OCI-LY7 (cell line): ENCODE measurements around the gene TSHZ2. TPM values are rescaled to one million over a fixed set of nuclear protein-coding genes. Genes with fewer than 3 reads are reported as not detected.

Source experiments
- BruUV-seq: library from RNA; stranded (reverse); fragments of 400-500 nt; replicated peaks from 2 replicates; lab custom pipeline; 2021; lab: Mats Ljungman, UMichigan
- CTCF ChIA-PET: fragments of 300-600 bp; sonication (Branson Sonifier 250); formaldehyde crosslinking; loops from one replicate; lab custom pipeline; 2022; ENCODE audit warnings: antibody characterized with exemption; ENCODE audit not compliant: unreplicated experiment; lab: Charles Lee
- POLR2A ChIA-PET: fragments of 300-600 bp; sonication (Branson Sonifier 250); formaldehyde crosslinking; loops from one replicate; lab custom pipeline; 2022; ENCODE audit warnings: antibody characterized with exemption; lab: Charles Lee
- DNase-seq: peaks from one replicate; pipeline ENCODE4 v3.0.0-alpha.2; 2015; ENCODE audit warnings: low spot score
- H2AFZ ChIP-seq: fragments of 200-600 bp; sonication (generic), shearing (Covaris generic); 2 replicates; pipeline ENCODE4 v1.6.1; 2014; ENCODE audit warnings: mild to moderate bottlenecking, antibody characterized with exemption, low read length, moderate library complexity
- H3K27ac ChIP-seq: fragments of 200-600 bp; sonication (generic); 2 replicates; pipeline ENCODE4 v1.5.1; 2014; ENCODE audit warnings: mixed run types, low read depth, mild to moderate bottlenecking, moderate library complexity, low read length, inconsistent platforms; ENCODE audit not compliant: poor library complexity, severe bottlenecking
- H3K36me3 ChIP-seq: fragments of 200-600 bp; sonication (generic); 2 replicates; pipeline ENCODE4 v1.6.1; 2014; ENCODE audit warnings: mild to moderate bottlenecking, antibody characterized with exemption, low read length, moderate library complexity, mixed read lengths; ENCODE audit not compliant: insufficient read depth
- H3K4me1 ChIP-seq: fragments of 200-600 bp; sonication (generic); 2 replicates; pipeline ENCODE4 v1.5.1; 2014; ENCODE audit warnings: mild to moderate bottlenecking, low read length; ENCODE audit not compliant: insufficient read depth, poor library complexity, severe bottlenecking
- H3K4me2 ChIP-seq: fragments of 200-600 bp; sonication (generic); 2 replicates; pipeline ENCODE4 v1.6.1; 2014; ENCODE audit warnings: mild to moderate bottlenecking, low read length
- H3K4me3 ChIP-seq: fragments of 200-600 bp; sonication (generic); 2 replicates; pipeline ENCODE4 v1.5.1; 2014; ENCODE audit warnings: mild to moderate bottlenecking, low read depth, low read length; ENCODE audit not compliant: poor library complexity, severe bottlenecking
- H3K79me2 ChIP-seq: fragments of 200-600 bp; sonication (generic); 2 replicates; pipeline ENCODE4 v1.6.1; 2016; ENCODE audit warnings: low read depth, mild to moderate bottlenecking, low read length, moderate library complexity, mixed read lengths; ENCODE audit not compliant: insufficient read depth
- H3K9me2 ChIP-seq: fragments of 200-600 bp; sonication (generic); 2 replicates; pipeline ENCODE4 v1.6.1; 2016; ENCODE audit warnings: mild to moderate bottlenecking, low read length, mixed read lengths; ENCODE audit not compliant: insufficient read depth
- H3K9me3 ChIP-seq: fragments of 200-600 bp; sonication (generic); 2 replicates; pipeline ENCODE4 v1.6.1; 2014; ENCODE audit warnings: mild to moderate bottlenecking, mixed run types, low read length, mixed read lengths
- H4K20me1 ChIP-seq: fragments of 200-600 bp; sonication (generic); 2 replicates; pipeline ENCODE4 v1.6.1; 2014; ENCODE audit warnings: mild to moderate bottlenecking, antibody characterized with exemption, low read length, moderate library complexity, mixed read lengths; ENCODE audit not compliant: insufficient read depth
- CTCF ChIP-seq: fragments of 200-600 bp; sonication (generic); conservative IDR thresholded peaks from 2 replicates; pipeline ENCODE4 v1.5.1; 2014; ENCODE audit warnings: mild to moderate bottlenecking, antibody characterized with exemption, low read length, moderate library complexity, mixed read lengths
- EZH2phosphoT487 ChIP-seq: fragments of 200-600 bp; sonication (generic); IDR thresholded peaks from 2 replicates; pipeline ENCODE4 v1.6.1; 2018; ENCODE audit warnings: low read depth, borderline replicate concordance, mild to moderate bottlenecking, mixed run types, antibody characterized with exemption, low read length, moderate library complexity, mixed read lengths
- intact Hi-C: fragments of 100-400 bp; cut with micrococcal nuclease; formaldehyde crosslinking; loops from one replicate; pipeline ENCODE4 v1.10.0; 2022; ENCODE audit not compliant: unreplicated experiment
- total RNA-seq, 2 experiments: library from RNA; depleted of rRNA in 1 of 2; stranded (reverse); fragments of >200 nt in 1 of 2; shearing (Covaris generic) in 1 of 2; gene quantifications; 2 replicates each; pipeline ENCODE4 v1.2.3, GENCODE V29; 2014 to 2022

Gene TSHZ2
- total RNA-seq, 2 experiments from 2014 or later = not detected

GRCh38 chr20:53157443-53158408, 185.6 kb downstream of the TSHZ2 start:
- TF ChIP-seq CTCF (peak; percentile 83), EZH2phosphoT487 (no peak)
- BruUV-seq = no TSS peak
- no peaks in the 10 kb centered on the region for H3K36me3 ChIP-seq
- DNase-seq = peak; percentile 79
- peak overlapping the region; percentile 95 for H2AFZ ChIP-seq
- peak overlapping the region; percentile 45 for H3K4me2 ChIP-seq
- H3K9me2 ChIP-seq = no peaks in the 10 kb centered on the region
- peak overlapping the region; percentile 83 for H3K27ac ChIP-seq
- H3K4me1 ChIP-seq = peaks cover 40% of the 10 kb centered on the region
- CTCF ChIA-PET = interaction anchor here (0.8 to 1.1 kb wide), 3 partner anchors 12 to 20 kb away, joined by 3 to 4 read pairs (median 4); no protein-coding TSS in a partner anchor
- peak overlapping the region; percentile 35 for H3K4me3 ChIP-seq
- H3K79me2 ChIP-seq = no peaks in the 10 kb centered on the region
- no peaks in the 10 kb centered on the region; the same call in 1 of the 2 replicates for H3K9me3 ChIP-seq
- intact Hi-C loops = loop anchor here (1.0 to 5.0 kb wide), 3 partner anchors 18 to 155 kb away; no protein-coding TSS in a partner anchor
- POLR2A ChIA-PET = interaction anchor here (0.7 to 1.8 kb wide), 14 partner anchors 9 to 155 kb away, joined by 3 to 13 read pairs (median 5); no protein-coding TSS in a partner anchor
- no peaks in the 10 kb centered on the region for H4K20me1 ChIP-seq

DNA sequence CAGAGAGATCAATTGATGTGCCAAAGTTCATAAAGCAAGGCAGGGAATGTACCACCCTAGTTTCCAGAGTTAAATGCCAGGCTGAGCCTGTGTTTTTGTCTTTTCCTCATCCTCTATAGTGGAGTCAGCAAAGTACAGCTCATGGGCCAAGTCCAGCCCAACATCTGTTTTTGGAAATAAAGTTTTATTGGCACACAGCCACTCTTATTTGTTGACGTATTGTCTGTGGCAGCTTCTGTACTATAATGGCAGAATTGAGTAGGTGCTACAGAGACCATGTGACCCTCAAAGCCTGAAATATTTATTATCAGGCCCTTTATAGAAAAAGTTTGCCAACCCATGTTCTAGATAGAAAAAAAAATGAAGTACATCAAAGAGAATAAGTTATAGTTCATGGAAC, 187.0 kb downstream of the TSHZ2 start:
- H4K20me1 ChIP-seq = no peaks in the 10 kb centered on the region
- H2AFZ ChIP-seq = no peak overlapping the region
- TF ChIP-seq CTCF (no peak), EZH2phosphoT487 (no peak)
- ChIA-PET CTCF (interaction anchor here (0.5 kb wide), 1 partner anchor 50 kb away, joined by 3 read pairs; no protein-coding TSS in a partner anchor), POLR2A (interaction anchor here (0.5 to 1.2 kb wide), 5 partner anchors 20 to 891 kb away, joined by 3 to 6 read pairs (median 4); no protein-coding TSS in a partner anchor)
- no peaks in the 10 kb centered on the region for H3K36me3 ChIP-seq
- no peak overlapping the region for H3K4me2 ChIP-seq
- intact Hi-C loops = loop anchor here (5.0 kb wide), 2 partner anchors 58 to 157 kb away; no protein-coding TSS in a partner anchor
- peaks cover 40% of the 10 kb centered on the region for H3K4me1 ChIP-seq
- H3K79me2 ChIP-seq = no peaks in the 10 kb centered on the region
- no TSS peak for BruUV-seq
- H3K4me3 ChIP-seq = no peak overlapping the region
- DNase-seq = no peak
- H3K27ac ChIP-seq = no peak overlapping the region
- no peaks in the 10 kb centered on the region; the same call in 1 of the 2 replicates for H3K9me3 ChIP-seq
- H3K9me2 ChIP-seq = no peaks in the 10 kb centered on the region
